ENCODE results near the gene SIAH2. TPM values are rescaled to one million over a fixed set of nuclear protein-coding genes. Genes with fewer than 3 reads are reported as not detected.

The SIAH2 gene, protein sequence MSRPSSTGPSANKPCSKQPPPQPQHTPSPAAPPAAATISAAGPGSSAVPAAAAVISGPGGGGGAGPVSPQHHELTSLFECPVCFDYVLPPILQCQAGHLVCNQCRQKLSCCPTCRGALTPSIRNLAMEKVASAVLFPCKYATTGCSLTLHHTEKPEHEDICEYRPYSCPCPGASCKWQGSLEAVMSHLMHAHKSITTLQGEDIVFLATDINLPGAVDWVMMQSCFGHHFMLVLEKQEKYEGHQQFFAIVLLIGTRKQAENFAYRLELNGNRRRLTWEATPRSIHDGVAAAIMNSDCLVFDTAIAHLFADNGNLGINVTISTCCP
- total RNA-seq (24.5 TPM), polyA plus RNA-seq (22.4 TPM)
- long read RNA-seq, donor 1 = 0 reads
- long read RNA-seq, donor 2, transcript SIAH2-201 (2 exons, 2,517 nt) = major isoform, 32 of 32 reads
- long read RNA-seq, donor 2, partial matches to known transcripts = 0 of 32 reads
- long read RNA-seq, donor 2, other reads (novel, unspliced or antisense) = 0 of 32 reads
- long read RNA-seq, donor 3, transcript SIAH2-201 (2 exons, 2,517 nt) = major isoform, 24 of 36 reads
- long read RNA-seq, donor 3, partial matches to known transcripts = 12 of 36 reads
- long read RNA-seq, donor 3, other reads (novel, unspliced or antisense) = 0 of 36 reads
- long read RNA-seq, donor 4, transcript SIAH2-201 (2 exons, 2,517 nt) = major isoform, 10 of 10 reads
- long read RNA-seq, donor 4, partial matches to known transcripts = 0 of 10 reads
- long read RNA-seq, donor 4, other reads (novel, unspliced or antisense) = 0 of 10 reads
- long read RNA-seq, donor 5, transcript SIAH2-201 (2 exons, 2,517 nt) = major isoform, 27 of 27 reads
- long read RNA-seq, donor 5, partial matches to known transcripts = 0 of 27 reads
- long read RNA-seq, donor 5, other reads (novel, unspliced or antisense) = 0 of 27 reads
- long read RNA-seq, donor 6, transcript SIAH2-201 (2 exons, 2,517 nt) = major isoform, 13 of 13 reads
- long read RNA-seq, donor 6, partial matches to known transcripts = 0 of 13 reads
- long read RNA-seq, donor 6, other reads (novel, unspliced or antisense) = 0 of 13 reads
- long read RNA-seq, donor 7, transcript SIAH2-201 (2 exons, 2,517 nt) = major isoform, 18 of 18 reads
- long read RNA-seq, donor 7, partial matches to known transcripts = 0 of 18 reads
- long read RNA-seq, donor 7, other reads (novel, unspliced or antisense) = 0 of 18 reads
- long read RNA-seq, donor 8, transcript SIAH2-201 (2 exons, 2,517 nt) = major isoform, 6 of 6 reads
- long read RNA-seq, donor 8, partial matches to known transcripts = 0 of 6 reads
- long read RNA-seq, donor 8, other reads (novel, unspliced or antisense) = 0 of 6 reads
- long read RNA-seq, donor 9, partial matches to known transcripts = 0 of 4 reads
- long read RNA-seq, donor 9, other reads (novel, unspliced or antisense) = 0 of 4 reads
- long read RNA-seq, donor 10, transcript SIAH2-201 (2 exons, 2,517 nt) = major isoform, 18 of 18 reads
- long read RNA-seq, donor 10, partial matches to known transcripts = 0 of 18 reads
- long read RNA-seq, donor 10, other reads (novel, unspliced or antisense) = 0 of 18 reads

DNA sequence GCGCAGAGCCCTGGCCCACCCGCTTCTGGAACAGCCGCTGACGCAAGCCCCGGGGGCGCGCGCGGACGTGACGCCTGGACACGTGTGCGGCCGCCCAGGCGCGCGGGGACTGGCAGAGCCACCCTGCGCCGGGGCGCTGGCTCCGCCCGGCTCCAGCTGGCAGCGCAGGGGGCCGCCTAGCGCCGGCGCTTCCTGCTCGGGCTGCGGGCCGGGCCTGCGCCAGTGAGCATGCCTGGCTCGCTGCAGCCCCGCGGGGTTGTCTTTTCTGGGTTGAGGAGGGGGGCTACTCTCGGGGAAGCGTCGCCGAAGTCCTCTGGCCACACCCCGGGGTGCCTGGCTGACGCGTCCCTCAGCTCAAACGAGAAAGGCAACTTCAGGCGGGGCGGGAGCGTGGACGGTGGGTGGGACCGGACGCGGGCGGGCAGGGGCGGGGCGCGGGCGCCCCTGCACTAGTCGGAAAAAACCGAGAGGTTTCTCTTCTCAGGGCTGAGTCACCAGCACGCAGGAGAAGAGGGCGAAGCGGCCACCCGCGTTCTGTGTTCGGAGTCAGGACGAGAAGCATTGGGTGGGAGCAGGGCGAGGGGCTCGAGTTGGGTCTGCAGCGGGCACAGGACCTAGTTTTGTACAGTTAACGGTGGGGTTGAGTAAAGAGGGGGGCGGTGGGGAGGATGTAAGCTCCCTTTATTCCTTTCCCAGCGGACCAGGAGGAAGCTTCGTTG lies at the start of gene SIAH2:
SIAH2 (minus strand) TSS at position 48 of the 719 bp plus-strand sequence. CDS start 320 bp downstream, outside the sequence.
- Histone ChIP-seq H3K4me3 (ENCODE audit: low read length in 2 of 2) (peak within 1 kb of the TSS; percentile 73 to 77), H3K36me3 (ENCODE audit: control insufficient read depth in 2 of 2, insufficient read depth in 2 of 2, low read length in 1 of 2) (peaks cover 0 to under 1% of the 10 kb centered on the region in 2 donors), H3K27ac (ENCODE audit: low read depth in 1 of 2, low read length in 1 of 2) (peak within 1 kb of the TSS; percentile 87 to 97), H3K4me1 (ENCODE audit: control insufficient read depth in 2 of 2, insufficient read depth in 2 of 2, low read length in 2 of 2) (peaks cover 8 to 21% of the 10 kb centered on the region in 2 donors), H3K9me3 (ENCODE audit: control insufficient read depth in 2 of 2, insufficient read depth in 1 of 2, low read length in 1 of 2) (no peaks in the 10 kb centered on the region), H3K27me3 (ENCODE audit: control insufficient read depth in 2 of 2, insufficient read depth in 1 of 2, low read length in 1 of 2) (no peaks in the 10 kb centered on the region)
- WGBS = under 1% methylated on average over 70 of the region's 70 CpGs
- DNase-seq (ENCODE audit: low read depth in 6 of 9, low spot score in 9 of 9) = peak; percentile 78 to 97 (median 91)

DNA sequence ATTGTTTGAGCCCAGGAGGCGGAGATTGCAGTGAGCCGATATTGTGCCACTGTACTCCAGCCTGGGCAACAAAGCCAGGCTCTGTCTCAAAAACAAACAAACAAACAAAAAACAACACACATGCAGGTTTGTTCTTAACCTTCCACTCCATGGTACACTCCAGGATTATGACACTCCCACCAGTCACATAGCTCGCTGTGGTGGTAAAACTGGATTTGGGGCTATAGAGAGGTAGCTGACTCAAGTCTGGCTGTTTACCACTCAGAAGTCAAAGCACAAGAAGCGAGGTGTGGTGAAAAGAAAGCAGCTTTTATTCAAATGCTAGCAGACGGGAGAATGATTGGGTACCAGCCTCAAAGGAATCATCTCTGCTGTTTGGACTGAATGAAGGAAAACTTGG lies 49.0 kb upstream of the SIAH2 start:
- Histone ChIP-seq H3K9me3 (ENCODE audit: control insufficient read depth in 2 of 2, insufficient read depth in 1 of 2, low read length in 1 of 2) (no peaks in the 10 kb centered on the region), H3K4me3 (ENCODE audit: low read length in 2 of 2) (no peak overlapping the region), H3K36me3 (ENCODE audit: control insufficient read depth in 2 of 2, insufficient read depth in 2 of 2, low read length in 1 of 2) (no peaks in the 10 kb centered on the region), H3K4me1 (ENCODE audit: control insufficient read depth in 2 of 2, insufficient read depth in 2 of 2, low read length in 2 of 2) (no peaks in the 10 kb centered on the region), H3K27me3 (ENCODE audit: control insufficient read depth in 2 of 2, insufficient read depth in 1 of 2, low read length in 1 of 2) (no peaks in the 10 kb centered on the region), H3K27ac (ENCODE audit: low read depth in 1 of 2, low read length in 1 of 2) (no peak overlapping the region)
- DNase-seq (ENCODE audit: low read depth in 6 of 9, low spot score in 9 of 9) = no peak
- 95% methylated on average over 5 of the region's 5 CpGs for WGBS

DNA sequence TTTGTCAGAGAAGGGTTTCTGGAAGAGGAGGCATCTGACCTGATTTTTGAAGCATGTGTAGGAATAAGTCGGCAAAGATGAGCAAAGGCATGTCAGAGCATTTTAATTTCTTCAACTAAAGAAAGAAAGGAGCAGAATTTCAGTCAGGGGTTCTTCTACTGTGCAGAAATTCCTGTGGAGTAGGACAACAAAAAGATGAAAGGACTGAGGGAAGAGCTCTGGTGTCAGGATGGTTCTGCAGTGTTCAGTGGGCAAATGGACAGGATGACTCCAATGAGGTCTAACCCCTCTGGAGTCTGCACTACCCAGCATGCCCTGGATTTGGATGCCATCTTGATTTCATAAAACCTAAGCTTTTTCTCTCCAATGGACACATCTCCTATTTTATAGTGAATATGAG lies 47.7 kb upstream of the SIAH2 start:
- DNase-seq (ENCODE audit: low read depth in 6 of 9, low spot score in 9 of 9) = no peak
- 96% methylated on average over 1 of the region's 1 CpG for WGBS
- Histone ChIP-seq H3K9me3 (ENCODE audit: control insufficient read depth in 2 of 2, insufficient read depth in 1 of 2, low read length in 1 of 2) (no peaks in the 10 kb centered on the region), H3K4me3 (ENCODE audit: low read length in 2 of 2) (no peak overlapping the region), H3K27ac (ENCODE audit: low read depth in 1 of 2, low read length in 1 of 2) (no peak overlapping the region), H3K36me3 (ENCODE audit: control insufficient read depth in 2 of 2, insufficient read depth in 2 of 2, low read length in 1 of 2) (no peaks in the 10 kb centered on the region), H3K27me3 (ENCODE audit: control insufficient read depth in 2 of 2, insufficient read depth in 1 of 2, low read length in 1 of 2) (no peaks in the 10 kb centered on the region), H3K4me1 (ENCODE audit: control insufficient read depth in 2 of 2, insufficient read depth in 2 of 2, low read length in 2 of 2) (no peaks in the 10 kb centered on the region)

DNA sequence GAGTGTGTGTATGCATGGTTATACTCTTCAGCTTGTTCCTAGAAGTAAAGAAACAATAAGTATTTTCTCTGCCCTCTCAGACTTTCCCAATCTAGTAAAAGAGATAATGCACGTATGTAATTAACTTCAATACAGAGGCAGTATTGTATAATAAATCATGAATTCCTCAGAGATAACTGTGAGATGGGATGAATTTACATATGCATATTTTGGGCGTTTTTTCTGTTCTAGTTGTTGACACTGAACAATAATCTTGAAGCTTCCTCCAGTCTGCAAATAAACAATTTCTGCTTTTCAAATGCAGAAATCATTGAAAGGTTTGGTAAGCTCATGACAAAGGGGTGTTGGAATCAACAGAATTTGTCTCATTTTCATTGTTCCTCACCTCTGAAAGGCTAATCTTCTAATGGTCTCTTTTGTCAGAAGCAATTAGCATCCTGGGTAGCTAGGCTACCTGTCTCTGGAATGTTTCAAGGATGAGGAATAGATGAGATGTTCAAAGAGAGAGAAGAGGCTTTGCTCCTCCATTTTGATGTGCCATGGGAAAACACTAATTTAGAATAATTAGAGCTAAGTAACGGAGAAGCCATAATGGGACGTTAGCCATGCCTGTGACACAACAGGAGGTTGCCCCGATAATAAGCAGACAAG lies 43.3 kb upstream of the SIAH2 start:
- H3K36me3 ChIP-seq (ENCODE audit: control insufficient read depth in 2 of 2, insufficient read depth in 2 of 2, low read length in 1 of 2) = no peaks in the 10 kb centered on the region
- H3K9me3 ChIP-seq (ENCODE audit: control insufficient read depth in 2 of 2, insufficient read depth in 1 of 2, low read length in 1 of 2) = no peaks in the 10 kb centered on the region
- no peak for DNase-seq (ENCODE audit: low read depth in 6 of 9, low spot score in 9 of 9)
- WGBS = 85% methylated on average over 5 of the region's 5 CpGs
- no peaks in the 10 kb centered on the region for H3K27me3 ChIP-seq (ENCODE audit: control insufficient read depth in 2 of 2, insufficient read depth in 1 of 2, low read length in 1 of 2)
- H3K27ac ChIP-seq (ENCODE audit: low read depth in 1 of 2, low read length in 1 of 2) = no peak overlapping the region
- H3K4me3 ChIP-seq (ENCODE audit: low read length in 2 of 2) = no peak overlapping the region
- no peaks in the 10 kb centered on the region for H3K4me1 ChIP-seq (ENCODE audit: control insufficient read depth in 2 of 2, insufficient read depth in 2 of 2, low read length in 2 of 2)

DNA sequence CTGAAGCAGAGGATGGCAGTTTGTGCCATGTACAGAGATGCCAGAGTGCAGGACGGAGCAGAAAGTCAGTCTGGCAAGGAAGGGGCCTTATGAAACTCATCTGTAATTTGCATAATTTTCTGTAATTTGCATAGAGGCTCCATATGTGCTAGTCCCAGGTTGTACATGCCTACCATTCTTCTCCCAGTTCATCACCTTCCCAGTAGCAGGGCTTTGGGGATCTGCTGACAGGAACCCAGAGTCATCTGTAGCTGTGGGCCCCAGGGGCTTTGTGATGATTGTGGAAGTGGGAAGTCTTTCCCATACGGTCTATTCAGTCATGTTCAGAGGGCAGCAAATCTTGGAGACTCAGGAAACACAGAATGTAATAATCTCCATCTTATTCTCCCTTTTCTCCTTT lies 42.4 kb upstream of the SIAH2 start:
- no peak for DNase-seq (ENCODE audit: low read depth in 6 of 9, low spot score in 9 of 9)
- WGBS = 95% methylated on average over 2 of the region's 2 CpGs

DNA sequence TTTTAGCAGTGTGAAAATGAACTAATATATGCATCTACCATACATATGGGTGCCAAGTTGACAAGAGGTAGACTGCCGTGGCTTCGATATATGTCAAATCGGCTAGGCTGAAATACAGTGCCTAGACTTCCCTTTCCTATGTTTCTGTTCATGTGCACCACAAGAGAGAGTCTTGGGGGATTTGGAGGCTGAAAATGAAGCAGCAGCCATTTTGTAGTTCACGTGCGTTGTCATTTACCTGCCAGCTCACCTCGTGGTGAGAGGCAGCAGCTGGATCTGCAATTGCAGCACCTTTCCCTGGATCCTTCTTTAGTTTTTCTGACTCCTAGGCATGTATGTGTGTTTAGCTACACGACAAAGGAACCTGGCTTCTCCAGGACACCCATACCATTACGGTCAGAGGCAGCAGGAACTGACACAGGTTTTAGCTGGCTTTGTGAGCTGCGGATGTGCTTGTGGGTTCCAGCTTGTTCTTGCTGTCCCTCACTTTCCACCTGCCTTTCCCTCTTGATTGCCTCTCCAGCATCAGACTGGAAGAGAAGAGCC lies 40.5 kb upstream of the SIAH2 start:
- Histone ChIP-seq H3K4me1 (ENCODE audit: control insufficient read depth in 2 of 2, insufficient read depth in 2 of 2, low read length in 2 of 2) (peaks cover 0 to under 1% of the 10 kb centered on the region in 2 donors), H3K27me3 (ENCODE audit: control insufficient read depth in 2 of 2, insufficient read depth in 1 of 2, low read length in 1 of 2) (no peaks in the 10 kb centered on the region), H3K36me3 (ENCODE audit: control insufficient read depth in 2 of 2, insufficient read depth in 2 of 2, low read length in 1 of 2) (no peaks in the 10 kb centered on the region), H3K4me3 (ENCODE audit: low read length in 2 of 2) (no peak overlapping the region), H3K9me3 (ENCODE audit: control insufficient read depth in 2 of 2, insufficient read depth in 1 of 2, low read length in 1 of 2) (no peaks in the 10 kb centered on the region), H3K27ac (ENCODE audit: low read depth in 1 of 2, low read length in 1 of 2) (no peak overlapping the region)
- WGBS = 98% methylated on average over 9 of the region's 9 CpGs
- DNase-seq (ENCODE audit: low read depth in 6 of 9, low spot score in 9 of 9) = no peak

More for the DNA sequence above, 42.4 kb upstream of the SIAH2 start:
- no peaks in the 10 kb centered on the region for H3K4me1 ChIP-seq (ENCODE audit: control insufficient read depth in 2 of 2, insufficient read depth in 2 of 2, low read length in 2 of 2)
- no peak overlapping the region for H3K4me3 ChIP-seq (ENCODE audit: low read length in 2 of 2)
- H3K27me3 ChIP-seq (ENCODE audit: control insufficient read depth in 2 of 2, insufficient read depth in 1 of 2, low read length in 1 of 2) = no peaks in the 10 kb centered on the region
- no peak overlapping the region for H3K27ac ChIP-seq (ENCODE audit: low read depth in 1 of 2, low read length in 1 of 2)
- no peaks in the 10 kb centered on the region for H3K9me3 ChIP-seq (ENCODE audit: control insufficient read depth in 2 of 2, insufficient read depth in 1 of 2, low read length in 1 of 2)
- no peaks in the 10 kb centered on the region for H3K36me3 ChIP-seq (ENCODE audit: control insufficient read depth in 2 of 2, insufficient read depth in 2 of 2, low read length in 1 of 2)

DNA sequence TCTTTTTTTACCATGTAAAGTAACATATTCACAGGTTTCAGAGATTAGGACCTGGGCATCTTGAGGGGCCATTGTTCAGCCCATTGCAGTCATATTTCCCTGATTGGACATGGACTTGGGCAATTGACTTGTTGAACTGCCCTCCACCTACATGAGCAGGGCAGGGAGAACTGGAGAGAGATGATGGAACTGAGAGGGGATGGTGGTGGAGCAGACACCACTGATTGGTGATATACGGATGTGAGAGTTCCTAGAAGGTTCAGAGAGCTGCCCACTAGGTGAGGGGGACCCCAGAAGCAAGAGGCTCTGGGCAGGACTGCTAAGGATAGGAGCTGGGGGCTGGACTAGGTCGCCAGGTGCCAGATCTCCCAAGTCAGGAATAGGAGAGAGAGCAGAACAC lies 37.8 kb upstream of the SIAH2 start:
- Histone ChIP-seq H3K27ac (ENCODE audit: low read depth in 1 of 2, low read length in 1 of 2) (no peak overlapping the region), H3K36me3 (ENCODE audit: control insufficient read depth in 2 of 2, insufficient read depth in 2 of 2, low read length in 1 of 2) (no peaks in the 10 kb centered on the region), H3K4me1 (ENCODE audit: control insufficient read depth in 2 of 2, insufficient read depth in 2 of 2, low read length in 2 of 2) (peaks cover 0 to 6% of the 10 kb centered on the region in 2 donors), H3K9me3 (ENCODE audit: control insufficient read depth in 2 of 2, insufficient read depth in 1 of 2, low read length in 1 of 2) (no peaks in the 10 kb centered on the region), H3K4me3 (ENCODE audit: low read length in 2 of 2) (no peak overlapping the region), H3K27me3 (ENCODE audit: control insufficient read depth in 2 of 2, insufficient read depth in 1 of 2, low read length in 1 of 2) (no peaks in the 10 kb centered on the region)
- DNase-seq (ENCODE audit: low read depth in 6 of 9, low spot score in 9 of 9) = no peak
- 93% methylated on average over 2 of the region's 2 CpGs for WGBS
